Measurements from ENCODE around the gene TIMM17A.

Gene TIMM17A

GRCh38 chr1:201928266-201928665 is 27.0 kb upstream of the TIMM17A start:
- TF ChIP-seq CTCF (IDR thresholded peaks at IDR 0.05; ENCODE audit: insufficient read depth, low read depth, low read length, missing control alignments), result no peak
- DNase-seq (ENCODE audit: low read depth), result no peak
- no peak overlapping the region for H3K4me3 ChIP-seq (ENCODE audit: low read depth, low read length)

GRCh38 chr1:201930137-201930536 is 25.2 kb upstream of the TIMM17A start:
- H3K4me3 ChIP-seq (ENCODE audit: low read depth, low read length), result no peak overlapping the region
- TF ChIP-seq CTCF (IDR thresholded peaks at IDR 0.05; ENCODE audit: insufficient read depth, low read depth, low read length, missing control alignments), result no peak
- DNase-seq (ENCODE audit: low read depth), result no peak

GRCh38 chr1:201930803-201931202 is 24.5 kb upstream of the TIMM17A start:
- TF ChIP-seq CTCF (IDR thresholded peaks at IDR 0.05; ENCODE audit: insufficient read depth, low read depth, low read length, missing control alignments), result no peak
- H3K4me3 ChIP-seq (ENCODE audit: low read depth, low read length), result no peak overlapping the region
- DNase-seq (ENCODE audit: low read depth), result no peak

- H3K4me3 ChIP-seq (ENCODE audit: low read depth, low read length), result no peak overlapping the region
- TF ChIP-seq CTCF (IDR thresholded peaks at IDR 0.05; ENCODE audit: insufficient read depth, low read depth, low read length, missing control alignments), result no peak
- no peak for DNase-seq (ENCODE audit: low read depth)
Observed at GRCh38 chr1:201933840-201934430, 21.4 kb upstream of the TIMM17A start.

- no peak for TF ChIP-seq CTCF (IDR thresholded peaks at IDR 0.05; ENCODE audit: insufficient read depth, low read depth, low read length, missing control alignments)
- no peak overlapping the region for H3K4me3 ChIP-seq (ENCODE audit: low read depth, low read length)
- DNase-seq (ENCODE audit: low read depth), result no peak
Observed at GRCh38 chr1:201937624-201938213, 17.6 kb upstream of the TIMM17A start.

- no peak overlapping the region for H3K4me3 ChIP-seq (ENCODE audit: low read depth, low read length)
- no peak for TF ChIP-seq CTCF (IDR thresholded peaks at IDR 0.05; ENCODE audit: insufficient read depth, low read depth, low read length, missing control alignments)
- DNase-seq (ENCODE audit: low read depth), result no peak
Observed at GRCh38 chr1:201938440-201939035, 16.8 kb upstream of the TIMM17A start.

All from GM12865 (cell line).